Superior temporal gyrus (tissue), 1 donor: Measurements from ENCODE around the gene PRDM4.
A peak's percentile ranks its signal among the peaks of the same experiment; 100 is the strongest.

Experiments
- DNase-seq: peaks from one replicate; pipeline ENCODE4 v3.0.0-alpha.2; 2016; ENCODE audit errors: extremely low spot score

PRDM4 gene

GRCh38 chr12:107760809-107761501 lies at the start of gene PRDM4:
Gene PRDM4 (minus strand): TSS chr12:107761137. CDS start chr12:107760515, 622 bp downstream.
- peak; percentile 94 for DNase-seq

- no peak for DNase-seq
Measured at GRCh38 chr12:107807471-107808150, 46.7 kb upstream of the PRDM4 start.

- no peak for DNase-seq
Measured at GRCh38 chr12:107805488-107806180, 44.7 kb upstream of the PRDM4 start.

GRCh38 chr12:107803092-107803491 lies 42.2 kb upstream of the PRDM4 start:
- DNase-seq, result no peak

- DNase-seq, result no peak
Measured at GRCh38 chr12:107801150-107801549, 40.2 kb upstream of the PRDM4 start.

GRCh38 chr12:107798580-107798979 lies 37.6 kb upstream of the PRDM4 start:
- no peak for DNase-seq

GRCh38 chr12:107794451-107794850 lies 33.5 kb upstream of the PRDM4 start:
- no peak for DNase-seq

GRCh38 chr12:107791465-107792089 lies 30.6 kb upstream of the PRDM4 start:
- no peak for DNase-seq

- DNase-seq, result no peak
Measured at GRCh38 chr12:107788690-107789458, 27.9 kb upstream of the PRDM4 start.

GRCh38 chr12:107788281-107788680 lies 27.3 kb upstream of the PRDM4 start:
- DNase-seq, result no peak

GRCh38 chr12:107783406-107784376 lies 22.8 kb upstream of the PRDM4 start:
- DNase-seq, result no peak

GRCh38 chr12:107782067-107782466 lies 21.1 kb upstream of the PRDM4 start:
- DNase-seq, result no peak

- DNase-seq, result no peak
Measured at GRCh38 chr12:107780298-107780697, 19.4 kb upstream of the PRDM4 start.

GRCh38 chr12:107779077-107779831 lies 18.3 kb upstream of the PRDM4 start:
- no peak for DNase-seq

- DNase-seq, result no peak
Measured at GRCh38 chr12:107778383-107779025, 17.6 kb upstream of the PRDM4 start.

GRCh38 chr12:107776171-107776570 lies 15.2 kb upstream of the PRDM4 start:
- no peak for DNase-seq

GRCh38 chr12:107775093-107775721 lies 14.3 kb upstream of the PRDM4 start:
- DNase-seq, result no peak

GRCh38 chr12:107774349-107775029 lies 13.6 kb upstream of the PRDM4 start, which contains the start of gene ASCL4:
Gene ASCL4 (plus strand): TSS chr12:107774704. CDS start chr12:107775219, 515 bp downstream.
- no peak for DNase-seq
